NOMO-1 treated with DMSO at 0.1 percent for 48 hours (cell line): ENCODE results near the gene HTR1D.

Experiments
- DNase-seq: peaks from one replicate; lab custom pipeline; 2025; ENCODE audit not compliant: unreplicated experiment; lab: John Stamatoyannopoulos, UW

The HTR1D gene

DNA sequence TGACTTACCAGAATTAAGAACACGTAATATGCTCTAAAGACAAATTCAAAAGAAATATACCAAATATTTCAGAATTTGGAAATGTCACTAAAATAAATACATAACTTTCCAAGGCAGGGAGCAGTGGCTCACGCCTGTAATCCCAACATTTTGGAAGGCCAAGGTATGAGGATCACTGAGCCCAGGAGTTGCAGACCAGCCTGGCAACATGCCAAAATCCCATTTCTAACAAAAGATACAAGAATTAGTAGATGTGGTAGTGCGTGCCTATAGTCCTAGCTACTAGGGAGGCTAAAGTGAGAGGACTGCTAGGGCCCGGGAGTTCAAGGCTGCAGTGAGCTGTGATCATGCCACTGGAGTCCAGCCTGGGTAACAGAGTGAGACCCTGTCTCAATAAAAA is 60.4 kb downstream of the HTR1D start:
- no peak for DNase-seq

DNA sequence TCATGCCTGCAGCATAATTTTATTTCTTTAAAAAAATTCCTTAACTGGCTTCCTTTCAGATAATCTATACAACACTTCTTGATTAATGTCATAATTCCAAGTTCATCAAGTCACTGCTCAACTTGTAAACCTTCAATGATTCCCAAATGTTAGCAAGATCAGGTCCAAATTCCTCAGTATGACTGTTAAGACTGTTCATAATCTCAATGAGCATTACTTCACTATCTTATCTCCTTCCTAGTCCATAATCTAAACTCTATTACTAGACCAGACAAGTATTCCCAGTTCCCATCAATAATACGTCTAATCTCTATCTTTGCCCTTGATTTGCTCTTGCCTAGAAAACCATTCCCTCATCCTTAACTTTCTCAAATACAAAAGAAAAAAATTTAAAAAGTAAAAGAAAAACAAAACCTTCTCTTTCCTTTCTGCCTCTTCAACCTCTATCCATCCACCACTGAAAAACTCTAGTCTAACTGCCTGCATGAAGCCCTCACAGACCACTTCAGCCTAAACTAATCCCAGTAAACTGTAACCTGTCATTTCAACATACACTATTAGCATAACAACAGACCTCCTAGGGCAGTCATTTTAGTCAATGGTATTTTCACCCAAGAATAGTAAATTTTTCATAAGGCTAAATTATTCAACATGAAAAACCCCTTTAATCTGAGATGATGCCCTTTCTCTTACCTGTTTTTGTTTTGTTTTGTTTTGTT is 64.2 kb downstream of the HTR1D start:
- DNase-seq = no peak

DNA sequence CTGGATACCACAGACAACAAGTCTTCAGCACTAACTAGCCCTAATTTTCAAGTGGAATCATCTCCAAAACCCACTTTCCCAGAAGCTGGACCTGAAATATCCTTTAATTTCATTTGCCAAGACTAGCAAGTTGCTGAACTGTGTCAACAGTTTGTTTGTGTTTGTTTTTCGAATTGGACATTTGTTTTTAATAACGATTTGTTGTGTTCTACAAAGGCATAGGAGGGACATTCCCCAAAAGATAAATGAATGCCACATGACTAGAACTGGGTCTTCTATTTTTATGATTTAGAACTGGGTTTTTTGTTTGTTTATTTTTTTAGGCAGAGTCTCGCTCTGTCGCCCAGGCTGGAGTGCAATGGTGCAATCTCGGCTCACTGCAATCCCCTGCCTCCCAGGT is 66.6 kb downstream of the HTR1D start:
- DNase-seq = no peak

DNA sequence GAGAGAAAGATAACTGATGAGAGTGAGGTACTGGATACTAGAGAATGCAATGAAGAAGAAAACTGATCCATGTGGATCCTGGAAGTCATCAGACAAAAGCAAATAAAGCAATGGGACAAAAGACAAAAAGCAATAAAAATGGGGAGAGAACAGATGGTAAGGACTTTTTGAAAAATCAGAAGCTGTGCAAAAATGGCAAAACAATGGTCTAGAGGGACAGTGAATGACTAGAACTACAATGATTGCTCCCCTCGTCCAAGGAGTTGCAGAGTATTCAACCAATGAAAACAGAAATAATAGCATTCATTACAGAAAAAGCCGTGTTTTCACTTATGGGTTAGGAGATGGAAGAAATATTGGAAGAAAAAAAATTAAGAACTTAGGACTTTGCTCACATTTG is 67.2 kb downstream of the HTR1D start:
- DNase-seq = no peak

DNA sequence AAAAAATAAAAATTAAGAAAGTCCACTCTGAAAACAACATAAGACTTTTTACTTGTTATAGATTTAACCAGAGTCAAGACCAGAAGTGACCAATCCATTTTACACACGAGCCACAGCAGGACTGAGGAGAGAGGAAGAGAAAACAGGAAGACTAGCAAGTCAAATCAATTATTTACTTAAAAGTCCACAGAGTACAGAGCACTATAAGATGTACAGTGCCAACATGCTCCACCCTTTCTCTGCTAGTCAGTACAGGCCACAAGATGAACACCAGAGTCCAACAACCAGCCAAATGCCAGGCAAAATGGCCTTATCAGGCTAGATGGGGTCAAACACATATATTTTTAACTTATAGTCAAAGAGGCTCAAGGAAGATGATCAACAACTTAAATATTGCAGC is 68.2 kb downstream of the HTR1D start:
- peak; percentile 37 for DNase-seq

DNA sequence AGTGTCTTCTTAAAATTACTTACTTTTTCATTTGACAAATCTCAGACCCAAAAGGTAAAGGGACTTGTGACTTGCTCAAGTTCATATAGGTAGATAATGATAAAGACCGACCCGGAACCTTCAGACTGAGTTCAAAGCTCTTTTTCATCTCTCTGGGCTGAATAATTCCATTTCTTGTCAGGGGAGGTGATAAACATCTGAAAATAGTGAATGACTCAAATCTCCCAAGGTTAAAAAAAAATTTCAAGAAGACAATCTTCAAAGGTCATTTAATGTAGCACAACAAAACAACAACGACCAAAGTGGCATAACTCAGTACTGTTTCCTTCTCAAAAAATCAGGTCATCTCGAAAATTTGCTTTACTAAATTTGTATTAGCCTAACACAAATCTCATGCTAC is 69.2 kb downstream of the HTR1D start:
- no peak for DNase-seq
